Embryonic facial prominence (tissue), 1 donor: ENCODE measurements around the gene ABHD18.

Experiments
- DNase-seq: peaks from one replicate; pipeline ENCODE4 v3.0.0-alpha.2; 2016; ENCODE audit errors: extremely low spot score

ABHD18 gene

GRCh38 chr4:128068918-128069317 lies 103.7 kb downstream of the ABHD18 start:
- DNase-seq = no peak

- DNase-seq = no peak
Observed at GRCh38 chr4:128076464-128076863, 111.3 kb downstream of the ABHD18 start.
